H9 (cell line): ENCODE data around the gene UGT3A1. TPM values are rescaled to one million over a fixed set of nuclear protein-coding genes. Genes with fewer than 3 reads are reported as not detected.

ENCODE experiments used
- DNase-seq: peaks from one replicate; pipeline ENCODE4 v3.0.0-alpha.2; 2017
- H2AFZ ChIP-seq: one replicate; pipeline ENCODE4 v1.6.1; 2013; ENCODE audit warnings: mild to moderate bottlenecking, low read length, control low read depth, moderate library complexity
- H2AK5ac ChIP-seq: 2 replicates; pipeline ENCODE4 v1.6.1; 2013; ENCODE audit warnings: low read length, control low read depth, mixed read lengths; ENCODE audit not compliant: insufficient read length
- H2BK120ac ChIP-seq: one replicate; pipeline ENCODE4 v1.6.1; 2013; ENCODE audit warnings: low read depth, mild to moderate bottlenecking, low read length, control low read depth, inconsistent platforms; ENCODE audit not compliant: poor library complexity, severe bottlenecking
- H2BK12ac ChIP-seq: 2 replicates; pipeline ENCODE4 v1.6.1; 2013; ENCODE audit warnings: low read length, control low read depth, mixed read lengths, low read depth; ENCODE audit not compliant: insufficient read length
- H2BK15ac ChIP-seq: 2 replicates; pipeline ENCODE4 v1.6.1; 2013; ENCODE audit warnings: low read depth, low read length, control low read depth
- H2BK20ac ChIP-seq: one replicate; pipeline ENCODE4 v1.6.1; 2013; ENCODE audit warnings: low read depth, mild to moderate bottlenecking, low read length, control low read depth, inconsistent platforms; ENCODE audit not compliant: poor library complexity, severe bottlenecking
- H2BK5ac ChIP-seq: 2 replicates; pipeline ENCODE4 v1.6.1; 2013; ENCODE audit warnings: low read length, control low read depth, mixed read lengths; ENCODE audit not compliant: insufficient read length
- H3K14ac ChIP-seq: 2 replicates; pipeline ENCODE4 v1.6.1; 2013; ENCODE audit warnings: low read length, control low read depth; ENCODE audit not compliant: insufficient read depth
- H3K18ac ChIP-seq: 2 replicates; pipeline ENCODE4 v1.6.1; 2013; ENCODE audit warnings: low read depth, mild to moderate bottlenecking, mixed read lengths, low read length, control low read depth; ENCODE audit not compliant: insufficient read length
- H3K23ac ChIP-seq: 2 replicates; pipeline ENCODE4 v1.6.1; 2013; ENCODE audit warnings: low read length, control low read depth, mixed read lengths, low read depth; ENCODE audit not compliant: insufficient read length
- H3K23me2 ChIP-seq: 2 replicates; pipeline ENCODE4 v1.6.1; 2013; ENCODE audit warnings: low read depth, mild to moderate bottlenecking, mixed read lengths, low read length, control low read depth; ENCODE audit not compliant: insufficient read length, poor library complexity, severe bottlenecking
- H3K27ac ChIP-seq: 2 replicates; pipeline ENCODE4 v1.5.1; 2013; ENCODE audit warnings: low read length, control low read depth, mixed read lengths, low read depth; ENCODE audit not compliant: insufficient read length
- H3K27me3 ChIP-seq: 2 replicates; pipeline ENCODE4 v1.6.1; 2013; ENCODE audit warnings: low read length, control low read depth, inconsistent platforms; ENCODE audit not compliant: insufficient read depth
- H3K4ac ChIP-seq: 2 replicates; pipeline ENCODE4 v1.6.1; 2013; ENCODE audit warnings: low read depth, mild to moderate bottlenecking, control low read depth, inconsistent platforms, low read length, moderate library complexity
- H3K4me1 ChIP-seq: 2 replicates; pipeline ENCODE4 v1.6.1; 2013; ENCODE audit warnings: low read length, control low read depth, inconsistent platforms; ENCODE audit not compliant: insufficient read depth
- H3K4me2 ChIP-seq: 2 replicates; pipeline ENCODE4 v1.6.1; 2013; ENCODE audit warnings: low read length, control low read depth, mixed read lengths; ENCODE audit not compliant: insufficient read length, insufficient read depth
- H3K56ac ChIP-seq: 2 replicates; pipeline ENCODE4 v1.6.1; 2013; ENCODE audit warnings: low read depth, mild to moderate bottlenecking, mixed read lengths, low read length, control low read depth; ENCODE audit not compliant: insufficient read length
- H3K79me1 ChIP-seq: 2 replicates; pipeline ENCODE4 v1.6.1; 2013; ENCODE audit warnings: low read depth, mild to moderate bottlenecking, moderate library complexity, low read length, control low read depth, inconsistent platforms; ENCODE audit not compliant: insufficient read depth, poor library complexity, severe bottlenecking
- H3K79me2 ChIP-seq: 2 replicates; pipeline ENCODE4 v1.6.1; 2013; ENCODE audit warnings: low read length, control low read depth, inconsistent platforms; ENCODE audit not compliant: insufficient read depth
- H3K9ac ChIP-seq: 2 replicates; pipeline ENCODE4 v1.6.1; 2013; ENCODE audit warnings: low read length, control low read depth, mixed read lengths; ENCODE audit not compliant: insufficient read length; ENCODE audit errors: extremely low read depth
- H3K9me3 ChIP-seq: one replicate; pipeline ENCODE4 v1.6.1; 2013; ENCODE audit warnings: low read depth, low read length, inconsistent platforms; ENCODE audit not compliant: control insufficient read depth
- H3T11ph ChIP-seq: one replicate; pipeline ENCODE4 v1.6.1; 2013; ENCODE audit warnings: mild to moderate bottlenecking, low read length, control low read depth, inconsistent platforms
- H4K20me1 ChIP-seq: one replicate; pipeline ENCODE4 v1.6.1; 2013; ENCODE audit not compliant: control insufficient read depth, insufficient read length, insufficient read depth
- H4K5ac ChIP-seq: 2 replicates; pipeline ENCODE4 v1.6.1; 2013; ENCODE audit warnings: low read depth, mild to moderate bottlenecking, mixed read lengths, low read length, control low read depth; ENCODE audit not compliant: insufficient read length
- H4K8ac ChIP-seq: replicated peaks from 2 replicates; pipeline ENCODE4 v1.6.1; 2013; ENCODE audit warnings: low read length, control low read depth, mixed read lengths, low read depth; ENCODE audit not compliant: insufficient read length
- H4K91ac ChIP-seq: 2 replicates; pipeline ENCODE4 v1.6.1; 2013; ENCODE audit warnings: low read depth, mild to moderate bottlenecking, moderate library complexity, mixed read lengths, low read length, control low read depth; ENCODE audit not compliant: insufficient read length
- H3K27ac Mint-ChIP-seq, 3 experiments: 2 replicates in 2 of 3; 3 replicates in 1 of 3; pipeline ENCODE4 v1.8.0; 2020 to 2021; ENCODE audit warnings: mixed read lengths in 3 of 3, mild to moderate bottlenecking in 1 of 3, moderate library complexity in 1 of 3
- H3K27me3 Mint-ChIP-seq: 2 replicates; pipeline ENCODE4 v1.8.0; 2021; ENCODE audit warnings: low read depth, mild to moderate bottlenecking, moderate library complexity, mixed read lengths
- H3K36me3 Mint-ChIP-seq, 3 experiments: 2 replicates in 2 of 3; 3 replicates in 1 of 3; pipeline ENCODE4 v1.8.0; 2020 to 2021; ENCODE audit warnings: low read depth in 3 of 3, mixed read lengths in 3 of 3; ENCODE audit not compliant: insufficient read depth in 1 of 3
- H3K4me1 Mint-ChIP-seq, 2 experiments: 2 replicates each; pipeline ENCODE4 v1.8.0; 2020; ENCODE audit warnings: mixed read lengths in 2 of 2
- H3K4me3 Mint-ChIP-seq, 2 experiments: 2 replicates in 1 of 2; 3 replicates in 1 of 2; pipeline ENCODE4 v1.8.0; 2020 to 2021; ENCODE audit warnings: mild to moderate bottlenecking in 2 of 2, mixed read lengths in 2 of 2, moderate library complexity in 1 of 2
- H3K9me3 Mint-ChIP-seq, 2 experiments: 2 replicates in 1 of 2; 3 replicates in 1 of 2; pipeline ENCODE4 v1.8.0; 2020; ENCODE audit warnings: mild to moderate bottlenecking in 2 of 2, mixed read lengths in 2 of 2, moderate library complexity in 1 of 2
- WGBS: extraction: QIAGEN DNeasy Blood & Tissue Kit; methylation state at CpG from one replicate; pipeline ENCODE4 v1.1.7; 2013; ENCODE audit warnings: missing lambda C conversion rate, low lambda C conversion rate, mixed read lengths; ENCODE audit not compliant: insufficient read length; ENCODE audit errors: extremely low coverage; 5-methylcytosine and 5-hydroxymethylcytosine counted together
- total RNA-seq: library from RNA; stranded (reverse); gene quantifications from 2 replicates; pipeline ENCODE4 v1.2.1, GENCODE V29; 2021
- TF ChIP-seq, protein P1 (sequence below): fragments of 200-600 bp; sonication (generic); conservative IDR thresholded peaks from 3 replicates; pipeline ENCODE4 v1.8.0; 2021; ENCODE audit warnings: antibody characterized with exemption, mild to moderate bottlenecking

UGT3A1 gene
- total RNA-seq, 1 experiment from 2014 or later = 1.8 TPM

GRCh38 chr5:36027711-36028110 is 36.5 kb upstream of the UGT3A1 start:
- no peak overlapping the region for H3K9ac ChIP-seq
- H4K5ac ChIP-seq = no peak overlapping the region
- no peak overlapping the region for H2BK12ac ChIP-seq
- H3K4me1 Mint-ChIP-seq = peaks cover 2 to 5% of the 10 kb centered on the region in 2 experiments; a peak in 2 of 4 replicates
- H3K27ac ChIP-seq = no peak overlapping the region
- no peak overlapping the region for H2AFZ ChIP-seq
- no peak overlapping the region for H2BK20ac ChIP-seq
- H3K56ac ChIP-seq = no peak overlapping the region
- peaks cover 10 to 26% of the 10 kb centered on the region in 2 experiments; a peak in 4 of 5 replicates for H3K9me3 Mint-ChIP-seq
- H3K27me3 Mint-ChIP-seq = peaks cover 2% of the 10 kb centered on the region
- H3K9me3 ChIP-seq = no peaks in the 10 kb centered on the region
- H3K4me1 ChIP-seq = no peaks in the 10 kb centered on the region
- peaks cover 0 to 6% (median 0%) of the 10 kb centered on the region in 3 experiments; a peak in 4 of 7 replicates for H3K36me3 Mint-ChIP-seq
- no peak overlapping the region for H3K4me2 ChIP-seq
- H3K23ac ChIP-seq = no peak overlapping the region
- no peak for DNase-seq
- no CpG with 5 or more reads among the region's 8 CpGs for WGBS
- no peaks in the 10 kb centered on the region for H3K79me2 ChIP-seq
- no peaks in the 10 kb centered on the region for H3K79me1 ChIP-seq
- H3K27ac Mint-ChIP-seq = no peak overlapping the region
- H2BK5ac ChIP-seq = no peak overlapping the region
- no peak overlapping the region for H3K4me3 Mint-ChIP-seq
- H4K8ac ChIP-seq = no peak overlapping the region
- no peak overlapping the region for H3K18ac ChIP-seq
- TF ChIP-seq, protein P1, sequence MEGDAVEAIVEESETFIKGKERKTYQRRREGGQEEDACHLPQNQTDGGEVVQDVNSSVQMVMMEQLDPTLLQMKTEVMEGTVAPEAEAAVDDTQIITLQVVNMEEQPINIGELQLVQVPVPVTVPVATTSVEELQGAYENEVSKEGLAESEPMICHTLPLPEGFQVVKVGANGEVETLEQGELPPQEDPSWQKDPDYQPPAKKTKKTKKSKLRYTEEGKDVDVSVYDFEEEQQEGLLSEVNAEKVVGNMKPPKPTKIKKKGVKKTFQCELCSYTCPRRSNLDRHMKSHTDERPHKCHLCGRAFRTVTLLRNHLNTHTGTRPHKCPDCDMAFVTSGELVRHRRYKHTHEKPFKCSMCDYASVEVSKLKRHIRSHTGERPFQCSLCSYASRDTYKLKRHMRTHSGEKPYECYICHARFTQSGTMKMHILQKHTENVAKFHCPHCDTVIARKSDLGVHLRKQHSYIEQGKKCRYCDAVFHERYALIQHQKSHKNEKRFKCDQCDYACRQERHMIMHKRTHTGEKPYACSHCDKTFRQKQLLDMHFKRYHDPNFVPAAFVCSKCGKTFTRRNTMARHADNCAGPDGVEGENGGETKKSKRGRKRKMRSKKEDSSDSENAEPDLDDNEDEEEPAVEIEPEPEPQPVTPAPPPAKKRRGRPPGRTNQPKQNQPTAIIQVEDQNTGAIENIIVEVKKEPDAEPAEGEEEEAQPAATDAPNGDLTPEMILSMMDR = no peak
- no peak overlapping the region for H3K14ac ChIP-seq
- H3K23me2 ChIP-seq = no peaks in the 10 kb centered on the region
- no peaks in the 10 kb centered on the region for H3K27me3 ChIP-seq
- no peak overlapping the region for H2BK15ac ChIP-seq
- H4K91ac ChIP-seq = no peak overlapping the region
- no peak overlapping the region for H3T11ph ChIP-seq
- H2AK5ac ChIP-seq = no peak overlapping the region
- no peak overlapping the region for H3K4ac ChIP-seq
- no peak overlapping the region for H2BK120ac ChIP-seq
- H4K20me1 ChIP-seq = no peaks in the 10 kb centered on the region
